B cell (primary cell): ENCODE measurements around the gene NAMPT. TPM values are rescaled to one million over a fixed set of nuclear protein-coding genes. Genes with fewer than 3 reads are reported as not detected.
A peak's percentile ranks its signal among the peaks of the same experiment; 100 is the strongest.

Experiments
- ATAC-seq: fragments of 200-7000 bp; cut with Tn5 transposase; one replicate; pipeline ENCODE4 v1.10.0; 2021; ENCODE audit warnings: low read depth, mild to moderate bottlenecking, moderate number of reproducible peaks, moderate library complexity
- CTCF ChIA-PET: fragments of 350-600 bp; sonication (Branson Sonifier 250); formaldehyde crosslinking; loops from one replicate; lab custom pipeline; 2021; ENCODE audit warnings: antibody characterized with exemption, inconsistent platforms; lab: Charles Lee
- POLR2A ChIA-PET: fragments of 350-600 bp; sonication (Branson Sonifier 250); formaldehyde crosslinking; loops from one replicate; lab custom pipeline; 2021; ENCODE audit warnings: antibody characterized with exemption; lab: Charles Lee
- DNase-seq: peaks from one replicate; pipeline ENCODE4 v3.0.0; 2013
- H2AFZ ChIP-seq: 2 replicates; pipeline ENCODE4 v1.6.1; 2012; ENCODE audit warnings: mild to moderate bottlenecking, low read depth, low read length; ENCODE audit not compliant: insufficient read depth, poor library complexity, severe bottlenecking
- H3K27ac ChIP-seq, 2 donors: 1 replicate in 1 of 2; 2 replicates in 1 of 2; pipeline ENCODE4 v1.5.1; 2012 to 2013; ENCODE audit warnings: low read length in 2 of 2, mild to moderate bottlenecking in 2 of 2, moderate library complexity in 1 of 2
- H3K27me3 ChIP-seq, 4 experiments: fragments of 200-600 bp in 1 of 4; sonication (generic) in 1 of 4; replicated peaks in 1 of 4; 1 replicate in 2 of 4; 2 replicates in 2 of 4; pipeline versions ENCODE4 v1.6.1 to v1.7.0; 2013 to 2016; ENCODE audit warnings: low read length in 3 of 4, mild to moderate bottlenecking in 2 of 4, mixed read lengths in 1 of 4, moderate library complexity in 1 of 4; ENCODE audit not compliant: insufficient read depth in 4 of 4, control insufficient read depth in 3 of 4; ENCODE audit errors: control extremely low read depth in 1 of 4
- H3K36me3 ChIP-seq, 2 experiments: replicated peaks in 1 of 2; 1 replicate in 1 of 2; 2 replicates in 1 of 2; pipeline versions ENCODE4 v1.6.1 to v1.7.1; 2013; ENCODE audit warnings: low read length in 1 of 2; ENCODE audit not compliant: insufficient read depth in 2 of 2, control insufficient read depth in 1 of 2; ENCODE audit errors: control extremely low read depth in 1 of 2, extremely low read depth in 1 of 2
- H3K4me1 ChIP-seq, 2 donors: fragments of 200-600 bp in 1 of 2; sonication (generic) in 1 of 2; 1 replicate in 1 of 2; 2 replicates in 1 of 2; pipeline versions ENCODE4 v1.5.1 to v1.6.1; 2013 to 2017; ENCODE audit warnings: low read length in 2 of 2; ENCODE audit not compliant: control insufficient read depth in 2 of 2, insufficient read depth in 2 of 2
- H3K4me2 ChIP-seq: replicated peaks from 2 replicates; pipeline ENCODE3; 2012; ENCODE audit warnings: mild to moderate bottlenecking, low read depth, low read length; ENCODE audit not compliant: poor library complexity, severe bottlenecking
- H3K4me3 ChIP-seq, 5 experiments: fragments of 200-600 bp in 1 of 5; sonication (generic) in 1 of 5; 1 replicate in 3 of 5; 2 replicates in 2 of 5; pipeline versions ENCODE4 v1.5.1 to v1.7.0; 2011 to 2016; ENCODE audit warnings: low read length in 4 of 5, mild to moderate bottlenecking in 4 of 5, low read depth in 2 of 5, control low read depth in 1 of 5, moderate library complexity in 1 of 5; ENCODE audit not compliant: insufficient read depth in 1 of 5; ENCODE audit errors: control extremely low read depth in 1 of 5, extremely low read depth in 1 of 5
- H3K79me2 ChIP-seq: fragments of 200-600 bp; sonication (generic); one replicate; pipeline ENCODE4 v1.6.0; 2016; ENCODE audit warnings: low read length; ENCODE audit not compliant: control insufficient read depth, insufficient read depth
- H3K9ac ChIP-seq: fragments of 200-600 bp; sonication (generic); 2 replicates; pipeline ENCODE4 v1.6.1; 2017; ENCODE audit warnings: mild to moderate bottlenecking, low read length, moderate library complexity
- H3K9me3 ChIP-seq, 3 donors: one replicate each; pipeline versions ENCODE4 v1.6.1 to v1.7.1; 2013; ENCODE audit warnings: low read length in 2 of 3; ENCODE audit not compliant: control insufficient read depth in 2 of 3, insufficient read depth in 1 of 3; ENCODE audit errors: control extremely low read depth in 1 of 3
- H4K20me1 ChIP-seq: 2 replicates; pipeline ENCODE4 v1.6.0; 2012; ENCODE audit warnings: mild to moderate bottlenecking, low read length; ENCODE audit not compliant: insufficient read depth, control insufficient read depth, poor library complexity, severe bottlenecking
- H3K27ac Mint-ChIP-seq: one replicate; pipeline ENCODE4 v1.8.0; 2021; ENCODE audit warnings: mixed read lengths
- H3K27me3 Mint-ChIP-seq: one replicate; pipeline ENCODE4 v1.8.0; 2021; ENCODE audit warnings: mixed read lengths
- H3K4me1 Mint-ChIP-seq: one replicate; pipeline ENCODE4 v1.8.0; 2021; ENCODE audit warnings: mixed read lengths
- H3K4me3 Mint-ChIP-seq: one replicate; pipeline ENCODE4 v1.8.0; 2021; ENCODE audit warnings: mixed read lengths
- H3K9me3 Mint-ChIP-seq: one replicate; pipeline ENCODE4 v1.8.0; 2022; ENCODE audit warnings: mixed read lengths; ENCODE audit not compliant: insufficient read depth
- CTCF ChIP-seq: fragments of 200-600 bp; IDR thresholded peaks from one replicate; pipeline ENCODE4 v1.8.0; 2022; ENCODE audit warnings: antibody characterized with exemption, mild to moderate bottlenecking
- EZH2 ChIP-seq: IDR thresholded peaks from 2 replicates; pipeline ENCODE4 v1.6.1; 2012; ENCODE audit warnings: borderline replicate concordance, low read depth, mild to moderate bottlenecking, moderate library complexity, low read length; ENCODE audit not compliant: insufficient read depth, poor library complexity, severe bottlenecking
- WGBS: methylation state at CpG from one replicate; pipeline ENCODE4 v1.1.5; 2013; ENCODE audit warnings: missing lambda C conversion rate; ENCODE audit not compliant: insufficient coverage; 5-methylcytosine and 5-hydroxymethylcytosine counted together
- intact Hi-C: fragments of 100-400 bp; cut with micrococcal nuclease; formaldehyde crosslinking; loops from one replicate; pipeline ENCODE4 v1.10.0; 2022
- polyA minus RNA-seq: library from RNA; depleted of rRNA, polyadenylated mRNA; stranded (reverse); fragments of >200 nt; gene quantifications from 2 replicates; pipeline ENCODE4 v1.2.3, GENCODE V29; 2012
- polyA plus RNA-seq: library from polyadenylated mRNA; depleted of rRNA; stranded (reverse); fragments of >200 nt; gene quantifications from 2 replicates; pipeline ENCODE4 v1.2.3, GENCODE V29; 2012
- total RNA-seq, 2 donors: library from RNA; stranded (reverse); fragments of 120-200 nt in 1 of 2; gene quantifications; 1 replicate in 1 of 2; 2 replicates in 1 of 2; pipeline versions ENCODE4 v1.2.3 to v1.2.4, GENCODE V29; 2013 to 2022

The NAMPT gene
- total RNA-seq (48.8 and 54.9 TPM in 2 replicates), polyA plus RNA-seq (11.6 and 58.4 TPM in 2 replicates), polyA minus RNA-seq (103 and 107 TPM in 2 replicates)
- total RNA-seq (2013): 33.0 TPM

GRCh38 chr7:106284714-106285050 is at the start of gene NAMPT:
Gene NAMPT (minus strand): TSS chr7:106284983. CDS start chr7:106284884, 99 bp downstream.
- peaks cover 36% of the 10 kb centered on the region for H3K4me1 Mint-ChIP-seq
- WGBS: under 1% methylated on average over 27 of the region's 32 CpGs

More at GRCh38 chr7:106284714-106285050, at the start of gene NAMPT:
- Histone ChIP-seq H3K27ac (peak within 1 kb of the TSS; percentile 84 to 87), H3K27me3 (no peaks in the 10 kb centered on the region), H3K9me3 (no peaks in the 10 kb centered on the region), H3K4me1 (peaks cover 10 to 20% of the 10 kb centered on the region in 2 donors), H3K36me3 (peaks cover 0 to 2% of the 10 kb centered on the region in 2 experiments), H2AFZ (peak within 1 kb of the TSS; percentile 82), H3K4me2 (peak within 1 kb of the TSS; percentile 96), H4K20me1 (peaks cover 29% of the 10 kb centered on the region), H3K4me3 (peak within 1 kb of the TSS; percentile 79 to 100 (median 94)), H3K9ac (peak within 1 kb of the TSS; percentile 79), H3K79me2 (peaks cover 42% of the 10 kb centered on the region)
- DNase-seq: no peak
- Mint-ChIP-seq H3K27ac (peak within 1 kb of the TSS; percentile 98), H3K4me3 (peak within 1 kb of the TSS; percentile 97), H3K27me3 (no peaks in the 10 kb centered on the region), H3K9me3 (no peaks in the 10 kb centered on the region)
- no peak for ATAC-seq
- intact Hi-C loops: loop anchor here (1.0 to 5.0 kb wide), 10 partner anchors 107 to 752 kb away; partner anchors contain the start of genes CCDC71L, RINT1 and SYPL1
- POLR2A ChIA-PET: interaction anchor here (0.6 to 2.2 kb wide), 7 partner anchors 16 to 1459 kb away, joined by 3 to 24 read pairs (median 5); partner anchors contain the start of genes CBLL1, HBP1 and SYPL1
- CTCF ChIA-PET: interaction anchor here (0.8 to 1.5 kb wide), 2 partner anchors 108 to 117 kb away, joined by 3 to 5 read pairs; no protein-coding TSS in a partner anchor
- no peak for TF ChIP-seq EZH2
- no peak for TF ChIP-seq CTCF
